HL-60 (cell line): ENCODE measurements around the gene TEX35.

ENCODE experiments used
- POLR2AphosphoS5 ChIP-seq: IDR thresholded peaks from 2 replicates; pipeline ENCODE4 v1.6.1; 2012; ENCODE audit warnings: low read depth
- TF ChIP-seq, protein P1 (sequence below): IDR thresholded peaks from one replicate; pipeline ENCODE4 v1.5.1; 2011; ENCODE audit warnings: low read length, control low read depth, inconsistent platforms; ENCODE audit not compliant: insufficient read depth

DNA sequence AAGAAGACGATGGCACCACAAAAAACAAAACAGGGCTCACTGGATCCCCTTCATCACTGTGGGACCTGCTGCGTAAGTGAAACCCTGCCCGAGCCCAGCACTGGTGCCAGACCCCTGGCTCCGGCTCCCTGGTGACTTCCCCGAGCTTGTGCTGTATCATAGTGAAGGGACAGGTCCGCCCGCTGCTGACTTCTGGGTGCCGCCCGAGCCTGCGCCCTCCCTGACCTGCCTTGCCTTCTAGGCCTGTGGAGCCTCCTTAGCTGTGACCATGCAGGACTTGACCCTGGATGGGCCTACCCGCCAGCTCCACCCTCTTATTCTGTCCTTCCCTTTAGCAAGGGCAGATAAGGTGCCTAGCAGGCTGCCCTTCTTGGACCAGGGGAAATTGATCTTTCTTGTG lies 7.9 kb downstream of the TEX35 start:
- TF ChIP-seq, protein P1, sequence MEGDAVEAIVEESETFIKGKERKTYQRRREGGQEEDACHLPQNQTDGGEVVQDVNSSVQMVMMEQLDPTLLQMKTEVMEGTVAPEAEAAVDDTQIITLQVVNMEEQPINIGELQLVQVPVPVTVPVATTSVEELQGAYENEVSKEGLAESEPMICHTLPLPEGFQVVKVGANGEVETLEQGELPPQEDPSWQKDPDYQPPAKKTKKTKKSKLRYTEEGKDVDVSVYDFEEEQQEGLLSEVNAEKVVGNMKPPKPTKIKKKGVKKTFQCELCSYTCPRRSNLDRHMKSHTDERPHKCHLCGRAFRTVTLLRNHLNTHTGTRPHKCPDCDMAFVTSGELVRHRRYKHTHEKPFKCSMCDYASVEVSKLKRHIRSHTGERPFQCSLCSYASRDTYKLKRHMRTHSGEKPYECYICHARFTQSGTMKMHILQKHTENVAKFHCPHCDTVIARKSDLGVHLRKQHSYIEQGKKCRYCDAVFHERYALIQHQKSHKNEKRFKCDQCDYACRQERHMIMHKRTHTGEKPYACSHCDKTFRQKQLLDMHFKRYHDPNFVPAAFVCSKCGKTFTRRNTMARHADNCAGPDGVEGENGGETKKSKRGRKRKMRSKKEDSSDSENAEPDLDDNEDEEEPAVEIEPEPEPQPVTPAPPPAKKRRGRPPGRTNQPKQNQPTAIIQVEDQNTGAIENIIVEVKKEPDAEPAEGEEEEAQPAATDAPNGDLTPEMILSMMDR, result no peak
- TF ChIP-seq POLR2AphosphoS5, result no peak
